ENCODE measurements around the gene EMSY. TPM values are rescaled to one million over a fixed set of nuclear protein-coding genes. Genes with fewer than 3 reads are reported as not detected.

Gene EMSY
- total RNA-seq, 1 experiment from 2014 or later, result 52.4 TPM

DNA sequence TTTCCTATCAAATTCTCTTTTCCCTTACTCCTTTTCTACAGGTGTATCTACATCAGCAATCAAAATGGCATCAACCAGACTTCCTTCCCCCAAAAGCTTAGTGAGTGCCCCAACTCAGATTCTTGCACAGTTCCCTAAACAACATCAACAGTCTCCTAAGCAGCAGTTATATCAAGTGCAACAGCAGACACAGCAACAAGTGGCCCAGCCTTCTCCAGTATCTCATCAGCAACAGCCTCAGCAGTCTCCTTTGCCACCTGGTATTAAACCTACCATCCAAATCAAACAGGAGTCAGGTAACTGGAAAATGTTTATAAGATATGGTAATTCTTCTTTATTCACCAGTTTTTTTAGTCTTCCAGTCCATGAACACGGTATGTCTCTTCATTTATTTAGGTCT, 51.4 kb downstream of the EMSY start:
- DNase-seq (ENCODE audit: low spot score), result no peak
- POLR2A ChIA-PET (ENCODE audit: low non-redundant PET), result no interaction called here
- CTCF ChIA-PET, result no interaction called here
- intact Hi-C loops (cut with micrococcal nuclease; ENCODE audit: unreplicated experiment), result no loop called here
- H3K27me3 ChIP-seq (replicated peaks; ENCODE audit: insufficient read depth, low read depth, low read length, poor library complexity), result no peaks in the 10 kb centered on the region
- H3K9me3 ChIP-seq (ENCODE audit: low read depth, low read length, poor library complexity, severe bottlenecking), result peaks cover 10% of the 10 kb centered on the region
- H3K27ac ChIP-seq (ENCODE audit: low read depth, low read length, poor library complexity, severe bottlenecking), result no peak overlapping the region
- no peak for TF ChIP-seq CTCF (conservative IDR thresholded peaks at IDR 0.05; ENCODE audit: low read depth, low read length)
- BruUV-seq (replicated peaks), result no TSS peak
- H3K4me3 ChIP-seq (ENCODE audit: low read depth, low read length, poor library complexity, severe bottlenecking), result no peak overlapping the region
- H3K4me1 ChIP-seq (ENCODE audit: insufficient read depth, low read length, poor library complexity, severe bottlenecking), result no peaks in the 10 kb centered on the region
- peaks cover 39% of the 10 kb centered on the region for H3K36me3 ChIP-seq (ENCODE audit: insufficient read depth, low read length, poor library complexity, severe bottlenecking)

DNA sequence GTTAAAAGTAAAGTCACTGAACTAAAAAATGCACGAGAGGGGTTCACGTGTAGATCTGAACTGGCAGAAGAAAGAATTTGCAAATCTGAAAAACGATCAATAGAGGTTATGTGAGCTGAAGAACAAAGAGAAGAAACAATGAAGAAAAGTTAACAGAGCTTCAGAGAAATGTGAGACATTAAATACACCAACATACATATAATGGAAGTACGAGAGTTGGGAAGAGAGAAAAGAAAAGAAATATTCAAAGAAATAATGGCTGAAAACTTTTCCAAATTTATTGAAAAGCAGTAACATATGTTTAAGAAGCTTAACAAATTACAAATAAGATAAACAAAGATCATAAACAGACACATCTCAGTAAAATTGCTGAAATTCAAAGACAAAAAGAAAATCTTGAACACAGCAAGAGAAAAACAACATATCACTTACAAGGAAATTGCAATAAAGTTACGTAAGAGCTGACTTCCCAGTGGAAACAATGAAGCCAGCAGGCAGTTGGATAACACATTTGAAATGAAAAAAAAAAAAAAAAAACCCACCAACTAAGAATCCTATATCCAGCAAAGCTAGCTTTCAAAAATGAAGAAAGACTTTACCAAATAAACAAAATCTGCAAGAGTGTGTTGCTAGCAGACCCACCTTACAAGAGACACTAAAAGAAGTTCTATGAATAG, 56.8 kb downstream of the EMSY start:
- no peak for TF ChIP-seq CTCF (conservative IDR thresholded peaks at IDR 0.05; ENCODE audit: low read depth, low read length)
- no peak for TF ChIP-seq EZH2 (IDR thresholded peaks at IDR 0.05; ENCODE audit: borderline replicate concordance, low read depth, low read length, poor library complexity, severe bottlenecking)
- H3K4me1 ChIP-seq (ENCODE audit: insufficient read depth, low read length, poor library complexity, severe bottlenecking), result no peaks in the 10 kb centered on the region
- H3K36me3 ChIP-seq (ENCODE audit: insufficient read depth, low read length, poor library complexity, severe bottlenecking), result peaks cover 33% of the 10 kb centered on the region
- ChIA-PET CTCF (no interaction called here), POLR2A (ENCODE audit: low non-redundant PET) (no interaction called here)
- H3K27me3 ChIP-seq (replicated peaks; ENCODE audit: insufficient read depth, low read depth, low read length, poor library complexity), result no peaks in the 10 kb centered on the region
- BruUV-seq (replicated peaks), result no TSS peak
- H3K4me3 ChIP-seq (ENCODE audit: low read depth, low read length, poor library complexity, severe bottlenecking), result no peak overlapping the region
- DNase-seq (ENCODE audit: low spot score), result peak; percentile 27
- no peak overlapping the region for H3K27ac ChIP-seq (ENCODE audit: low read depth, low read length, poor library complexity, severe bottlenecking)
- peaks cover 20% of the 10 kb centered on the region for H3K9me3 ChIP-seq (ENCODE audit: low read depth, low read length, poor library complexity, severe bottlenecking)
- intact Hi-C loops (cut with micrococcal nuclease; ENCODE audit: unreplicated experiment), result no loop called here

DNA sequence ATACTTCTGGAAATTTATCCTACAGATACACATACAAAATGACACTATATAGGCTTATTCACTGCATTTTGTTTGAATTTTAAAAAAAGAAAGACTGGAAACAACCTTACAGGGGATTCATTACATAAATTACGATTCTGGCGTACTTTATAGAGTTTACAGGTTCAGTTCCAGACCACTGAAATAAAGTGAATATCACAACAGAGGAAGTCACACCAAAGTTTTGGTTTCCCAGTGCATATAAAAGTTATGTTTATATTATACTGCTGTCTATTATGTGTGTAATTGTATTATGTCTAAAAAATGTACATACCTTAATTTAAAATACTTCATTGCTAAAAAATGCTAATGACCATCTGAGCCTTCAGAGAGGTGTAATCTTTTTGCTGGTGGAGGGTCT, 62.0 kb downstream of the EMSY start:
- Histone ChIP-seq H3K4me3 (ENCODE audit: low read depth, low read length, poor library complexity, severe bottlenecking) (no peak overlapping the region), H3K9me3 (ENCODE audit: low read depth, low read length, poor library complexity, severe bottlenecking) (peaks cover 3% of the 10 kb centered on the region), H3K36me3 (ENCODE audit: insufficient read depth, low read length, poor library complexity, severe bottlenecking) (peaks cover 5% of the 10 kb centered on the region), H3K4me1 (ENCODE audit: insufficient read depth, low read length, poor library complexity, severe bottlenecking) (peaks cover 14% of the 10 kb centered on the region), H3K27ac (ENCODE audit: low read depth, low read length, poor library complexity, severe bottlenecking) (no peak overlapping the region), H3K27me3 (replicated peaks; ENCODE audit: insufficient read depth, low read depth, low read length, poor library complexity) (no peaks in the 10 kb centered on the region)
- intact Hi-C loops (cut with micrococcal nuclease; ENCODE audit: unreplicated experiment), result no loop called here
- ChIA-PET POLR2A (ENCODE audit: low non-redundant PET) (no interaction called here), CTCF (no interaction called here)
- DNase-seq (ENCODE audit: low spot score), result no peak
- BruUV-seq (replicated peaks), result no TSS peak
- TF ChIP-seq CTCF (conservative IDR thresholded peaks at IDR 0.05; ENCODE audit: low read depth, low read length) (no peak), EZH2 (IDR thresholded peaks at IDR 0.05; ENCODE audit: borderline replicate concordance, low read depth, low read length, poor library complexity, severe bottlenecking) (no peak)
